ENCODE data around the gene HFM1. TPM values are rescaled to one million over a fixed set of nuclear protein-coding genes. Genes with fewer than 3 reads are reported as not detected.

The HFM1 gene
- total RNA-seq, 1 donor from 2014 or later, result 1.2 TPM

- Histone ChIP-seq H3K27ac (no peak overlapping the region), H3K4me1 (no peaks in the 10 kb centered on the region), H3K27me3 (ENCODE audit: low read depth) (no peaks in the 10 kb centered on the region), H3K4me3 (no peak overlapping the region), H3K36me3 (no peaks in the 10 kb centered on the region), H3K9me3 (no peaks in the 10 kb centered on the region)
- no peak for DNase-seq
- no peak for TF ChIP-seq CTCF (IDR thresholded peaks at IDR 0.05)
- no peak for ATAC-seq
- intact Hi-C loops (cut with DNase I), result no loop called here
Observed at GRCh38 chr1:91325456-91325855, 79.2 kb downstream of the HFM1 start.

DNA sequence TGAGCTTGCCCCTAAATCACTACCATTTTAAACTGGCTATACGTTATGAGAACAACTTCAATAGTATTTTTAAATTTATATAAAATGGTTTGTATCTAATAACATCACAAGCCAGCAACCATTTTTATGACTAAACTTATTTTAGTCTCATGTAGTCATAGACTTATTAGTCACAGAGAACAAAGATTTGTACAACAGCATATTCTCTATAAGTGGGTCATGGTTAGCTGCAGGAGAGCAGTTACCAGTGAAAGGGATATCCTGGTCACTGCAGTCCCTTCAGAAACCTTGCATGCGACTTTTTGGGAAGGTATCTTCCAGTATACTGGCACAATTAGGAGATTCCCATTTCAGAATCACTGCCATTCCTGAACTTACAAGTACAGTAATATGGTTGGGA lies 90.0 kb downstream of the HFM1 start:
- Histone ChIP-seq H3K9me3 (no peaks in the 10 kb centered on the region), H3K36me3 (no peaks in the 10 kb centered on the region), H3K27me3 (ENCODE audit: low read depth) (no peaks in the 10 kb centered on the region), H3K4me1 (no peaks in the 10 kb centered on the region), H3K27ac (no peak overlapping the region), H3K4me3 (no peak overlapping the region)
- ATAC-seq (no peak), DNase-seq (no peak)
- no peak for TF ChIP-seq CTCF (IDR thresholded peaks at IDR 0.05)
- intact Hi-C loops (cut with DNase I), result no loop called here

DNA sequence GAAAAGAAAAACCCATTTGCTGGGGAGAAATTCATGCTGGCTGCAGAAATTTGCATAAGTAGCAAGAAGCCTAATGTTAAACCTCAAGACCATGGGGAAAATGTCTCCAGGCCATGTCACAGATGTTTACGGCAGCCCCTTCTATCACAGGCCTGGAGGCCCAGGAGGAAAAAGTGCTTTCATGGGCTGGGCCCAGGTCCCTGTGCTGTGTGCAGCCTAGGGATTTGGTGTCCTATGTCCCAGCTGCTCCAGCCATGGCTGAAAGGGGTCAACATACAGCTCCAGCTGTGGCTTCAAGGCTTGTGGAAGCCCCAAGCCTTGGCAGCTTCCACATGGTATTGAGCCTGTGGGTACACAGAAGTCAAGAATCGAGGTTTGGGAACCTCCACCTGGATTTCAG lies 93.0 kb downstream of the HFM1 start:
- peaks cover 14% of the 10 kb centered on the region for H3K9me3 ChIP-seq
- no peak overlapping the region for H3K4me3 ChIP-seq
- H3K27ac ChIP-seq, result no peak overlapping the region
- TF ChIP-seq CTCF (IDR thresholded peaks at IDR 0.05), result no peak
- ATAC-seq (no peak), DNase-seq (no peak)
- H3K4me1 ChIP-seq, result no peaks in the 10 kb centered on the region
- H3K36me3 ChIP-seq, result no peaks in the 10 kb centered on the region
- intact Hi-C loops (cut with DNase I), result no loop called here
- no peaks in the 10 kb centered on the region for H3K27me3 ChIP-seq (ENCODE audit: low read depth)

DNA sequence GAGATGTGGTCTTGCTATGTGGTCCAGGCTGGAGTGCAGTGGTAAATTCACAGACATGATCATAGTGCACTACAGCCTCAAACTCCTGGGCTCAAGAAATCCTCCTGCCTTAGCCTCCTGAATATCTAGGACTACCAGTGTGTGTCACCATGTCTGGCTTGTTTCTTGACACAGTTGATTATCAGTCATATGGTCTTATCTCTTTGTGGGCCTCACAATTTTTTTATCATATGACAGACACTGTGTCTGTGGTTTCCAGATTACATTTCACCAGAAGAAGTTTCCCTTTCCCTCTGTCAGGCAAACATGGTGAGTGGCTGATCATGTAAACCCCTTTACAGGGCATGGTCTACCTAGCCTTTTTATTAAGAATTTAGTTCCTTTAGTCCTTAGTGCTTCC lies 96.1 kb downstream of the HFM1 start:
- Histone ChIP-seq H3K36me3 (no peaks in the 10 kb centered on the region), H3K27me3 (ENCODE audit: low read depth) (no peaks in the 10 kb centered on the region), H3K4me1 (no peaks in the 10 kb centered on the region), H3K27ac (no peak overlapping the region), H3K4me3 (no peak overlapping the region), H3K9me3 (peaks cover 14% of the 10 kb centered on the region)
- intact Hi-C loops (cut with DNase I), result no loop called here
- DNase-seq (no peak), ATAC-seq (no peak)
- TF ChIP-seq CTCF (IDR thresholded peaks at IDR 0.05), result no peak

DNA sequence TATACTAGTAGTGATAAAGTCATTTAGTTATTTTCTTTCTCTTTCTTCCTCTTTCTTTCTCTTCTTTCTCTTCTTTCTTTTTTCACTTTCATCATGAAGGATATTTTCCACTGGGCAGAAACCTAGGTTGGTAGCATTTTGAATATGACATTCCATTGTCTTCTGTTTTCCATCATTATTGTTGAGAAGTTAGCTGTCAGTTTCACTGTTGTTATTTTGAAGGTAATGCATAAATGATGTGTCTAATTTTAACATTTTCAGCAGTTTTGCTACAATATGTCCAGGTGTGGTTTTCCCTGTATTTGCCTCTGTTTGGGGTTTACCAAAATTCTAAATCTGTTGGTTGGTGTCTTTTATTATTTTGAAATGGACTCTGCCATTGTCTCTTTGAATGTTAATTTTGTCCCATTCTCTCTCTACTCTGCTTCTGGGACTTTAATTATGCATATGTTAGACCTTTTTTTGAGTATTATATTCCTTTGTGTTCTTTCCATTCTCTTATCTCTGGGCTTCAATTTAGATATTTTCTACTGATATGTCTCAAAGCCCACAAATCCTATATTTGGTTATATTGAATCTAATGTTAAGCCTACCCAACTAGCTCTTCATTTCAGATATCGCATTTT lies 96.7 kb downstream of the HFM1 start:
- TF ChIP-seq CTCF (IDR thresholded peaks at IDR 0.05), result no peak
- no peaks in the 10 kb centered on the region for H3K36me3 ChIP-seq
- intact Hi-C loops (cut with DNase I), result no loop called here
- H3K9me3 ChIP-seq, result peaks cover 14% of the 10 kb centered on the region
- ATAC-seq (no peak), DNase-seq (no peak)
- H3K4me1 ChIP-seq, result no peaks in the 10 kb centered on the region
- H3K27ac ChIP-seq, result no peak overlapping the region
- H3K27me3 ChIP-seq (ENCODE audit: low read depth), result no peaks in the 10 kb centered on the region
- no peak overlapping the region for H3K4me3 ChIP-seq

Measured in lower lobe of right lung (tissue), 2 donors.